Activated CD4-positive, alpha-beta T cell treated with anti-CD3 and anti-CD28 coated beads, Interleukin-2, amount 10 ng/mL, durations not matched to agents 7 days and 5 days (primary cell): ENCODE results near the gene RNF222. TPM values are rescaled to one million over a fixed set of nuclear protein-coding genes. Genes with fewer than 3 reads are reported as not detected.

Experiments
- CTCF ChIA-PET: fragments of 350-600 bp; sonication (Branson Sonifier 250); formaldehyde crosslinking; loops from one replicate; lab custom pipeline; 2021; ENCODE audit warnings: antibody characterized with exemption; lab: Charles Lee
- POLR2A ChIA-PET: fragments of 350-600 bp; sonication (Branson Sonifier 250); formaldehyde crosslinking; loops from one replicate; lab custom pipeline; 2021; ENCODE audit warnings: antibody characterized with exemption; lab: Charles Lee
- DNase-seq: peaks from one replicate; pipeline ENCODE4 v3.0.0-alpha.2; 2020
- H3K27ac Mint-ChIP-seq: one replicate; pipeline ENCODE4 v1.8.0; 2021; ENCODE audit warnings: mild to moderate bottlenecking, moderate library complexity, mixed read lengths
- H3K27me3 Mint-ChIP-seq: one replicate; pipeline ENCODE4 v1.8.0; 2021; ENCODE audit warnings: mixed read lengths
- H3K36me3 Mint-ChIP-seq: one replicate; pipeline ENCODE4 v1.8.0; 2021; ENCODE audit warnings: low read depth, mixed read lengths
- H3K4me1 Mint-ChIP-seq: one replicate; pipeline ENCODE4 v1.8.0; 2021; ENCODE audit warnings: mixed read lengths
- H3K4me3 Mint-ChIP-seq: one replicate; pipeline ENCODE4 v1.8.0; 2021; ENCODE audit warnings: mild to moderate bottlenecking, moderate library complexity, mixed read lengths
- H3K9me3 Mint-ChIP-seq: one replicate; pipeline ENCODE4 v1.8.0; 2021; ENCODE audit warnings: mixed read lengths
- total RNA-seq, 2 experiments: library from RNA; stranded (reverse); gene quantifications; one replicate each; pipeline ENCODE4 v1.2.3, GENCODE V29; 2021

The RNF222 gene
- total RNA-seq, 2 experiments from 2014 or later = 0.10 to 0.12 TPM

GRCh38 chr17:8426802-8427201, 29.2 kb upstream of the RNF222 start:
- H3K4me1 Mint-ChIP-seq = no peaks in the 10 kb centered on the region
- POLR2A ChIA-PET = interaction anchor here (1.0 kb wide), 1 partner anchor 10 kb away, joined by 3 read pairs; no protein-coding TSS in a partner anchor
- no peak overlapping the region for H3K27ac Mint-ChIP-seq
- H3K36me3 Mint-ChIP-seq = no peaks in the 10 kb centered on the region
- CTCF ChIA-PET = interaction anchor here (2.2 kb wide), 1 partner anchor 43 kb away, joined by 7 read pairs; no protein-coding TSS in a partner anchor
- H3K27me3 Mint-ChIP-seq = peaks cover 17% of the 10 kb centered on the region
- DNase-seq = no peak
- no peak overlapping the region for H3K4me3 Mint-ChIP-seq
- H3K9me3 Mint-ChIP-seq = no peaks in the 10 kb centered on the region

- H3K27me3 Mint-ChIP-seq = peaks cover 20% of the 10 kb centered on the region
- POLR2A ChIA-PET = no interaction called here
- no peak overlapping the region for H3K27ac Mint-ChIP-seq
- no peak for DNase-seq
- H3K4me3 Mint-ChIP-seq = no peak overlapping the region
- no peaks in the 10 kb centered on the region for H3K9me3 Mint-ChIP-seq
- CTCF ChIA-PET = interaction anchor here (2.2 kb wide), 1 partner anchor 42 kb away, joined by 7 read pairs; no protein-coding TSS in a partner anchor
- H3K36me3 Mint-ChIP-seq = no peaks in the 10 kb centered on the region
- no peaks in the 10 kb centered on the region for H3K4me1 Mint-ChIP-seq
Observed at GRCh38 chr17:8426094-8426720, 28.6 kb upstream of the RNF222 start.

GRCh38 chr17:8421571-8421970, 23.9 kb upstream of the RNF222 start:
- H3K9me3 Mint-ChIP-seq = no peaks in the 10 kb centered on the region
- no peaks in the 10 kb centered on the region for H3K36me3 Mint-ChIP-seq
- no peak for DNase-seq
- no peak overlapping the region for H3K4me3 Mint-ChIP-seq
- no peaks in the 10 kb centered on the region for H3K4me1 Mint-ChIP-seq
- ChIA-PET CTCF (interaction anchor here (1.0 to 2.2 kb wide), 3 partner anchors 11 to 38 kb away, joined by 3 to 9 read pairs (median 4); no protein-coding TSS in a partner anchor), POLR2A (no interaction called here)
- H3K27ac Mint-ChIP-seq = no peak overlapping the region
- H3K27me3 Mint-ChIP-seq = peaks cover 62% of the 10 kb centered on the region

- Mint-ChIP-seq H3K4me3 (no peak overlapping the region), H3K27ac (no peak overlapping the region), H3K27me3 (peaks cover 70% of the 10 kb centered on the region), H3K9me3 (no peaks in the 10 kb centered on the region), H3K36me3 (no peaks in the 10 kb centered on the region), H3K4me1 (no peaks in the 10 kb centered on the region)
- ChIA-PET CTCF (interaction anchor here (1.4 to 2.2 kb wide), 3 partner anchors 9 to 12 kb away, joined by 4 to 9 read pairs (median 4); no protein-coding TSS in a partner anchor), POLR2A (interaction anchor here (0.6 kb wide), 1 partner anchor 581 kb away, joined by 6 read pairs; no protein-coding TSS in a partner anchor)
- no peak for DNase-seq
Observed at GRCh38 chr17:8420041-8420934, 22.7 kb upstream of the RNF222 start.

GRCh38 chr17:8419305-8419704, 21.7 kb upstream of the RNF222 start:
- no peak overlapping the region for H3K4me3 Mint-ChIP-seq
- POLR2A ChIA-PET = no interaction called here
- H3K36me3 Mint-ChIP-seq = no peaks in the 10 kb centered on the region
- H3K9me3 Mint-ChIP-seq = no peaks in the 10 kb centered on the region
- peaks cover 70% of the 10 kb centered on the region for H3K27me3 Mint-ChIP-seq
- no peak overlapping the region for H3K27ac Mint-ChIP-seq
- CTCF ChIA-PET = interaction anchor here (2.2 kb wide), 1 partner anchor 8 kb away, joined by 9 read pairs; no protein-coding TSS in a partner anchor
- no peak for DNase-seq
- no peaks in the 10 kb centered on the region for H3K4me1 Mint-ChIP-seq

- peaks cover 66% of the 10 kb centered on the region for H3K27me3 Mint-ChIP-seq
Observed at GRCh38 chr17:8418471-8418870, 20.8 kb upstream of the RNF222 start.

GRCh38 chr17:8417806-8418205, 20.2 kb upstream of the RNF222 start:
- peaks cover 71% of the 10 kb centered on the region for H3K27me3 Mint-ChIP-seq
- POLR2A ChIA-PET = no interaction called here
- CTCF ChIA-PET = interaction anchor here (0.6 kb wide), 1 partner anchor 234 kb away, joined by 3 read pairs; no protein-coding TSS in a partner anchor

More at GRCh38 chr17:8418471-8418870, 20.8 kb upstream of the RNF222 start:
- H3K9me3 Mint-ChIP-seq = no peaks in the 10 kb centered on the region
- no peaks in the 10 kb centered on the region for H3K36me3 Mint-ChIP-seq
- no peak for DNase-seq
- no peak overlapping the region for H3K4me3 Mint-ChIP-seq
- ChIA-PET CTCF (interaction anchor here (0.6 kb wide), 1 partner anchor 23 kb away, joined by 3 read pairs; no protein-coding TSS in a partner anchor), POLR2A (no interaction called here)
- H3K27ac Mint-ChIP-seq = no peak overlapping the region
- peaks cover 3% of the 10 kb centered on the region for H3K4me1 Mint-ChIP-seq

GRCh38 chr17:8413938-8414337, 16.3 kb upstream of the RNF222 start:
- Mint-ChIP-seq H3K36me3 (no peaks in the 10 kb centered on the region), H3K27ac (no peak overlapping the region), H3K4me1 (peaks cover 14% of the 10 kb centered on the region), H3K4me3 (no peak overlapping the region), H3K9me3 (no peaks in the 10 kb centered on the region), H3K27me3 (peaks cover 51% of the 10 kb centered on the region)
- POLR2A ChIA-PET = no interaction called here
- CTCF ChIA-PET = no interaction called here
- DNase-seq = no peak

More at GRCh38 chr17:8417806-8418205, 20.2 kb upstream of the RNF222 start:
- Mint-ChIP-seq H3K4me3 (no peak overlapping the region), H3K36me3 (no peaks in the 10 kb centered on the region), H3K4me1 (peaks cover 8% of the 10 kb centered on the region), H3K9me3 (no peaks in the 10 kb centered on the region), H3K27ac (no peak overlapping the region)
- no peak for DNase-seq

- H3K27ac Mint-ChIP-seq = no peak overlapping the region
- H3K4me1 Mint-ChIP-seq = peaks cover 18% of the 10 kb centered on the region
- H3K4me3 Mint-ChIP-seq = no peak overlapping the region
- ChIA-PET POLR2A (no interaction called here), CTCF (no interaction called here)
- DNase-seq = no peak
- no peaks in the 10 kb centered on the region for H3K36me3 Mint-ChIP-seq
- H3K9me3 Mint-ChIP-seq = no peaks in the 10 kb centered on the region
- H3K27me3 Mint-ChIP-seq = peaks cover 47% of the 10 kb centered on the region
Observed at GRCh38 chr17:8413328-8413727, 15.7 kb upstream of the RNF222 start.

- no peaks in the 10 kb centered on the region for H3K9me3 Mint-ChIP-seq
- POLR2A ChIA-PET = no interaction called here
- CTCF ChIA-PET = interaction anchor here (1.0 to 2.4 kb wide), 2 partner anchors 8 to 53 kb away, joined by 4 to 9 read pairs; no protein-coding TSS in a partner anchor
- H3K4me3 Mint-ChIP-seq = no peak overlapping the region
- peaks cover 37% of the 10 kb centered on the region for H3K27me3 Mint-ChIP-seq
- H3K36me3 Mint-ChIP-seq = no peaks in the 10 kb centered on the region
- H3K4me1 Mint-ChIP-seq = peaks cover 21% of the 10 kb centered on the region
- no peak for DNase-seq
- H3K27ac Mint-ChIP-seq = no peak overlapping the region
Observed at GRCh38 chr17:8412089-8412488, 14.5 kb upstream of the RNF222 start.

GRCh38 chr17:8410883-8411238, 13.2 kb upstream of the RNF222 start:
- no peak for DNase-seq
- ChIA-PET CTCF (interaction anchor here (0.7 to 2.4 kb wide), 5 partner anchors 9 to 335 kb away, joined by 3 to 10 read pairs (median 6); partner anchors contain the start of gene RNF222), POLR2A (no interaction called here)
- Mint-ChIP-seq H3K4me1 (peaks cover 21% of the 10 kb centered on the region), H3K27ac (no peak overlapping the region), H3K27me3 (peaks cover 25% of the 10 kb centered on the region), H3K36me3 (no peaks in the 10 kb centered on the region), H3K9me3 (no peaks in the 10 kb centered on the region), H3K4me3 (no peak overlapping the region)

GRCh38 chr17:8409966-8410882, 12.6 kb upstream of the RNF222 start:
- Mint-ChIP-seq H3K4me1 (peaks cover 21% of the 10 kb centered on the region), H3K4me3 (no peak overlapping the region), H3K9me3 (no peaks in the 10 kb centered on the region), H3K36me3 (no peaks in the 10 kb centered on the region), H3K27me3 (peaks cover 23% of the 10 kb centered on the region), H3K27ac (no peak overlapping the region)
- ChIA-PET POLR2A (no interaction called here), CTCF (interaction anchor here (0.6 to 2.4 kb wide), 8 partner anchors 10 to 862 kb away, joined by 3 to 10 read pairs (median 5); partner anchors contain the start of gene RNF222)
- peak; percentile 83 for DNase-seq
